Activated B cell treated with CpG ODN at 0.5 μM for 24 hours (primary cell): ENCODE measurements around the gene NUFIP1. TPM values are rescaled to one million over a fixed set of nuclear protein-coding genes. Genes with fewer than 3 reads are reported as not detected.

Experiments
- ATAC-seq: fragments of 200-7000 bp; cut with Tn5 transposase; one replicate; pipeline ENCODE4 v1.10.0; 2021; ENCODE audit warnings: low read depth, mild to moderate bottlenecking, moderate library complexity
- CTCF ChIA-PET: fragments of 350-600 bp; sonication (Branson Sonifier 250); formaldehyde crosslinking; loops from one replicate; lab custom pipeline; 2021; ENCODE audit warnings: antibody characterized with exemption; lab: Charles Lee
- POLR2A ChIA-PET: fragments of 350-600 bp; sonication (Branson Sonifier 250); formaldehyde crosslinking; loops from one replicate; lab custom pipeline; 2021; ENCODE audit warnings: antibody characterized with exemption; lab: Charles Lee
- DNase-seq: peaks from one replicate; pipeline ENCODE4 v3.0.0; 2022
- H3K27ac Mint-ChIP-seq: one replicate; pipeline ENCODE4 v1.8.0; 2020; ENCODE audit warnings: mixed read lengths
- H3K27me3 Mint-ChIP-seq: one replicate; pipeline ENCODE4 v1.8.0; 2021; ENCODE audit warnings: mixed read lengths
- H3K36me3 Mint-ChIP-seq: one replicate; pipeline ENCODE4 v1.8.0; 2021; ENCODE audit warnings: low read depth, mixed read lengths
- H3K4me1 Mint-ChIP-seq: one replicate; pipeline ENCODE4 v1.8.0; 2021; ENCODE audit warnings: mixed read lengths
- H3K4me3 Mint-ChIP-seq: one replicate; pipeline ENCODE4 v1.8.0; 2020; ENCODE audit warnings: mild to moderate bottlenecking, mixed read lengths
- H3K9me3 Mint-ChIP-seq: one replicate; pipeline ENCODE4 v1.8.0; 2020; ENCODE audit warnings: mixed read lengths
- CTCF ChIP-seq: fragments of 200-600 bp; IDR thresholded peaks from one replicate; pipeline ENCODE4 v1.8.0; 2022; ENCODE audit warnings: antibody characterized with exemption, mild to moderate bottlenecking
- intact Hi-C: fragments of 100-400 bp; cut with micrococcal nuclease; formaldehyde crosslinking; loops from one replicate; pipeline ENCODE4 v1.15.1; 2024
- total RNA-seq: library from RNA; stranded (reverse); gene quantifications from 2 replicates; pipeline ENCODE4 v1.2.3, GENCODE V29; 2022

Gene NUFIP1
- total RNA-seq, 1 donor from 2014 or later: 7.8 TPM

GRCh38 chr13:44969551-44970484 lies 19.5 kb downstream of the NUFIP1 start:
- no peak for TF ChIP-seq CTCF
- Mint-ChIP-seq H3K9me3 (no peaks in the 10 kb centered on the region), H3K4me3 (no peak overlapping the region), H3K27me3 (no peaks in the 10 kb centered on the region), H3K4me1 (no peaks in the 10 kb centered on the region), H3K27ac (no peak overlapping the region), H3K36me3 (peaks cover 28% of the 10 kb centered on the region)
- DNase-seq (no peak), ATAC-seq (no peak)
- intact Hi-C loops: loop anchor here (1.0 to 5.0 kb wide), 4 partner anchors 52 to 1065 kb away; partner anchors contain the start of gene TSC22D1
- ChIA-PET CTCF (interaction anchor here (1.2 to 2.8 kb wide), 4 partner anchors 51 to 487 kb away, joined by 4 to 17 read pairs (median 12); no protein-coding TSS in a partner anchor), POLR2A (no interaction called here)

- Mint-ChIP-seq H3K27me3 (no peaks in the 10 kb centered on the region), H3K4me3 (no peak overlapping the region), H3K9me3 (no peaks in the 10 kb centered on the region), H3K27ac (no peak overlapping the region), H3K36me3 (peaks cover 40% of the 10 kb centered on the region), H3K4me1 (no peaks in the 10 kb centered on the region)
- TF ChIP-seq CTCF: no peak
- intact Hi-C loops: no loop called here
- no peak for ATAC-seq
- ChIA-PET CTCF (interaction anchor here (1.0 to 2.8 kb wide), 4 partner anchors 33 to 1063 kb away, joined by 3 to 14 read pairs (median 4); no protein-coding TSS in a partner anchor), POLR2A (no interaction called here)
- DNase-seq: no peak
These were observed 20.8 kb downstream of the NUFIP1 start for GRCh38 chr13:44968434-44968815.

- TF ChIP-seq CTCF: no peak
- intact Hi-C loops: no loop called here
- Mint-ChIP-seq H3K27me3 (no peaks in the 10 kb centered on the region), H3K36me3 (peaks cover 46% of the 10 kb centered on the region), H3K4me1 (no peaks in the 10 kb centered on the region), H3K9me3 (no peaks in the 10 kb centered on the region), H3K4me3 (no peak overlapping the region), H3K27ac (no peak overlapping the region)
- ChIA-PET CTCF (interaction anchor here (1.1 to 2.8 kb wide), 3 partner anchors 34 to 485 kb away, joined by 3 to 14 read pairs (median 4); no protein-coding TSS in a partner anchor), POLR2A (no interaction called here)
- ATAC-seq (no peak), DNase-seq (no peak)
These were observed 21.4 kb downstream of the NUFIP1 start for GRCh38 chr13:44967704-44968433.

- CTCF ChIA-PET: no interaction called here
- POLR2A ChIA-PET: no interaction called here
- intact Hi-C loops: no loop called here
- Mint-ChIP-seq H3K4me3 (no peak overlapping the region), H3K27ac (no peak overlapping the region), H3K36me3 (peaks cover 67% of the 10 kb centered on the region), H3K4me1 (no peaks in the 10 kb centered on the region), H3K9me3 (peaks cover 7% of the 10 kb centered on the region), H3K27me3 (no peaks in the 10 kb centered on the region)
- no peak for DNase-seq
- no peak for ATAC-seq
- no peak for TF ChIP-seq CTCF
These were observed 27.3 kb downstream of the NUFIP1 start for GRCh38 chr13:44961997-44962396.

GRCh38 chr13:44955406-44955805 lies 33.9 kb downstream of the NUFIP1 start:
- ATAC-seq: no peak
- no peak overlapping the region for H3K27ac Mint-ChIP-seq
- TF ChIP-seq CTCF: no peak

More at GRCh38 chr13:44955406-44955805, 33.9 kb downstream of the NUFIP1 start:
- no peak overlapping the region for H3K4me3 Mint-ChIP-seq
- no peak for DNase-seq
- peaks cover 45% of the 10 kb centered on the region for H3K36me3 Mint-ChIP-seq
- H3K4me1 Mint-ChIP-seq: no peaks in the 10 kb centered on the region
- H3K27me3 Mint-ChIP-seq: no peaks in the 10 kb centered on the region
- H3K9me3 Mint-ChIP-seq: no peaks in the 10 kb centered on the region
- CTCF ChIA-PET: no interaction called here
- intact Hi-C loops: no loop called here
- POLR2A ChIA-PET: no interaction called here
